HFF-Myc (cell line): ENCODE measurements around the gene LUC7L.

Experiments used
- DNase-seq: peaks from one replicate; pipeline ENCODE4 v3.0.0-alpha.2; 2011; ENCODE audit warnings: low read depth; ENCODE audit errors: extremely low read depth
- H3K4me3 ChIP-seq: replicated peaks from 2 replicates; pipeline ENCODE4 v1.5.1; 2011; ENCODE audit warnings: low read depth, mild to moderate bottlenecking, control low read depth, low read length
- TF ChIP-seq, protein P1 (sequence below): IDR thresholded peaks from 2 replicates; pipeline ENCODE4 v1.5.1; 2012; ENCODE audit warnings: mild to moderate bottlenecking, low read depth, low read length, control low read depth; ENCODE audit errors: missing control alignments

The LUC7L gene

DNA sequence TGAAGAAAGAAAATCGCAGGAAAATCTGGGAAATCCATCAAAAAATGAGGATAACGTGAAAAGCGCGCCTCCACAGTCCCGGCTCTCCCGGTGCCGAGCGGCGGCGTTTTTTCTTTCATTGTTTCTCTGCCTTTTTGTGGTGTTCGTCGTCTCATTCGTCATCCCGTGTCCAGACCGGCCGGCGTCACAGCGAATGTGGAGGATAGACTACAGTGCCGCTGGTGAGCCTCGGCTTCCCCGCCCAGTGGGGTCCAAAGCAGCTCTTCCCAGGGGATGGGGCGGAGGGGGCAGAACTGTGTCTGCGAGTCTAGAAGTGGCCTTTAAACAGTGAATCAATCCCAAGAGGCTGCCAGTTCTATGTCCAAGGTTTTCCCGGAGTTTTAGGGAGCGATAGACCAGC lies 25.2 kb upstream of the LUC7L start:
- no peak overlapping the region for H3K4me3 ChIP-seq
- TF ChIP-seq, protein P1, sequence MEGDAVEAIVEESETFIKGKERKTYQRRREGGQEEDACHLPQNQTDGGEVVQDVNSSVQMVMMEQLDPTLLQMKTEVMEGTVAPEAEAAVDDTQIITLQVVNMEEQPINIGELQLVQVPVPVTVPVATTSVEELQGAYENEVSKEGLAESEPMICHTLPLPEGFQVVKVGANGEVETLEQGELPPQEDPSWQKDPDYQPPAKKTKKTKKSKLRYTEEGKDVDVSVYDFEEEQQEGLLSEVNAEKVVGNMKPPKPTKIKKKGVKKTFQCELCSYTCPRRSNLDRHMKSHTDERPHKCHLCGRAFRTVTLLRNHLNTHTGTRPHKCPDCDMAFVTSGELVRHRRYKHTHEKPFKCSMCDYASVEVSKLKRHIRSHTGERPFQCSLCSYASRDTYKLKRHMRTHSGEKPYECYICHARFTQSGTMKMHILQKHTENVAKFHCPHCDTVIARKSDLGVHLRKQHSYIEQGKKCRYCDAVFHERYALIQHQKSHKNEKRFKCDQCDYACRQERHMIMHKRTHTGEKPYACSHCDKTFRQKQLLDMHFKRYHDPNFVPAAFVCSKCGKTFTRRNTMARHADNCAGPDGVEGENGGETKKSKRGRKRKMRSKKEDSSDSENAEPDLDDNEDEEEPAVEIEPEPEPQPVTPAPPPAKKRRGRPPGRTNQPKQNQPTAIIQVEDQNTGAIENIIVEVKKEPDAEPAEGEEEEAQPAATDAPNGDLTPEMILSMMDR, result no peak
- no peak for DNase-seq

DNA sequence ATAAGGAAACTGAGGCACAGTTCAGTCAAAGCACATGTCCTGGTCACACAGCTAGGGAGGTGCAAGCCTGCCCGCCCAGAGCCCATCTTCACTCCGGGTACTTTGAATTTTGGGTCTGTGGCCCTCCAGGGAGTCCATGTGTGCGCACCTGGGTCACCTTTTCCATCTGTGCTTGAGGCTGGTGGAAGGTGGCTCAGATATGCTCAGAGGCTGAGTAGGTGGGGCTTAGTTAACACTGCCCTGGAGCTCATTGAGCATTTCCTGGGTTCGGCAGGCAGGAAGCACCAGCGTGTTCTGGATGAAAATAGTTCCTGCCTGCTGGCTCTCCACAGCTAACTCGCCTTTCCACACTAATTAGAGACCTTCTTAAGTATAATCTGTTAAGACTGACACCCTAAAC lies 24.6 kb upstream of the LUC7L start:
- TF ChIP-seq, protein P1, result no peak
- DNase-seq, result no peak
- no peak overlapping the region for H3K4me3 ChIP-seq

DNA sequence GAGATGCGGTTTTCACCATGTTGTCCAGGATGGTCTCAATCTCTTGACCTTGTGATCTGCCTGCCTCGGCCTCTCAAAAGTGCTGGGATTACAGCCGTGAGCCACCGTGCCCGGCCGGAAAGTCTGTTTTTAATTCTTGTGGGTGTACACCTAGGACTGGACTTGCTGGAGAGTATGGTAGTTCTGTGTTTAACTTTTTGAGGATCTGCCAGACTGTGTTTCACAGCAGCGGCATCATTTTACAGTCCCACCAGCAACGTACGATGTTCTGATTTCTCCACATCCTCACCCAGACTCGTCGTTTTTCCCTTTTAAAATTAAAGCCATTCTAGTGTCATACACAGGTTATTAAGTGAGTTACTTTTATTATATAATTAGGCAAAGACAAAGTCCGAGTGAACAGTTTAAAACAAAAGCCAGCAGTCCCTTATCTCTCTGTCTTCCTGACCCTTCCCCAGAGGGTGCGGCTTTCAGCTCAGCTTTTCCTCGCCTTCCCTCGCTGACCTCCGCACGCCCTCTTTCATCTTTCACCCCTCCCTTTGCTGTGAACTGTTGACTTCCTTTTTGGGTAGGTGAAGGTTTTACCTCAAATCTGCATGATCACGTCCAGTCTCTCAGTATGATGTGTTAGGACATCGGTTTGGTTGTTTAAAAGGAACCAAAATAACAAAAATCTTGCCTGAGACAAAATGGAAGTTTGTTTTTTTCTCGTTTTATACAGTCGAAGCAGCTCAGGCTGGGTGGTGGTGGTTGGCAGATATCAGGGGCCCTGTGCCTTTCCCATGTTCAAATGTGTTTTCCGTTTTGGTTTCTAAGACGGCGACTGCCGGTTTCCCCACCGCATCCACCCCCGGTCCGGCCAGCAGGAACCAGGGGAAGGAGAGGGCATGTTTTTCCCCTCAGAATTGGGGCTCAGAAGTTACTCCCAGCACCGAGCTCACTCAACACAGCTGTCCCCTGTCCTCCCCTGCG lies 23.4 kb upstream of the LUC7L start:
- TF ChIP-seq, protein P1, result no peak
- H3K4me3 ChIP-seq, result no peak overlapping the region
- DNase-seq, result no peak

DNA sequence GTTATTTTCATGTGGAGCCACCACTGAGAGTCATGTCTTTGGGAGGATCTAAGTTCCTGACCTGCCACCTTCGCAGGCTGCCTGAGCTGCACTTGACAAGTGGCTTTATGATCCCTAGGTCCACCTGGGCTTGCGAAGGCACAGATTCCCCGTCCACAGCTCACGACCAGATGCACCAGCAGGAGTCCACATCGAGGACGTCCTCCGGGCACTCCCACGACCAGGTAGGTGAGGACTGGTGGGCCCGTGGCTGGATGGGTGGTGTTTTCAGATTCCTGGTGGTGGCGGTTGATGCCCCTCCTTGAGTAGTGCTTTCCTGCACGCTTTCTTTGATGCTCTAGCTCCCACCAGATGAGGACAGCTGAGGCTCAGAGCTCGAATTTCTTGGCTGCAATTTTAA lies 20.2 kb upstream of the LUC7L start:
- TF ChIP-seq, protein P1, result no peak
- no peak overlapping the region for H3K4me3 ChIP-seq
- no peak for DNase-seq

DNA sequence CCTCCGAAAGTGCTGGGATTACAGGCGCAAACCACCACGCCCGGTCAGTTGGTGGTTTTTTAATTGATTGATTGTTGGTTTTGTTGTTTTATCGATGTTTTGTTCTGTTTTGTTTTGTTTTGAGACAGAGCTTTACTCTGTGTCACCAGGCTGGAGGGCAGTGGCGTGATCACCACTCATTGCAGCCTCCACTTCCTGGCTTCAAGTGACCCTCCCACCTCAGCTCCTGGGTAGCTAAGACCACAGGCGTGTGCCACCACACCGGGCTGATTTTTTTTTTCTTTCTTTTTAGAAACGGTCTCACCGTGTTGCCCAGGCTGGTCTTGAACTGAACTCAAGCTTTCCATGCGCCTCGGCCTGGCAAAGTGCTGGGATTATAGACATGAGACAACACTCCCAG lies 17.8 kb upstream of the LUC7L start:
- no peak overlapping the region for H3K4me3 ChIP-seq
- TF ChIP-seq, protein P1, result no peak
- no peak for DNase-seq

DNA sequence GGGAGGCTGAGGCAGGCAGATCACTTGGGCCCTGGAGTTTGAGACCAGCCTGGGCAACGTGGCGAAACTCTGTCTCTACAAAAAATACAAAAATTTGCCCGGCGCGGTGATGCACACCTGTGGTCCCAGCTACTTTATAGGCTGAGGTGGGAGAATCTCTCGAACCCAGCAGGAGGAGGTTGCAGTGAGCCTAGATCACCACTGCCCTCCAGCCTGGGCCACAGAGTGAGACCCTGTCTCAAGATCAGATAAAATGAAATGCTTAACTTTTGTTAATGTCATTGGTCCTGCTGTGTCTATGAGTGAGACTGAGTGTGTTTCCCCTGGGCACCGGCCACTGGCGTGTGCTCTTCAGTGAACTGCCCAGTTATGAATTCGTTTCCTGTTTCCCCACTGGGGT lies 15.9 kb upstream of the LUC7L start:
- no peak overlapping the region for H3K4me3 ChIP-seq
- no peak for DNase-seq
- TF ChIP-seq, protein P1, result no peak
